SH-SY5Y (cell line): ENCODE measurements around the gene IRGC.

Source experiments
- GATA2 ChIP-seq: IDR thresholded peaks from 2 replicates; pipeline ENCODE4 v1.6.1; 2011; ENCODE audit warnings: mild to moderate bottlenecking, low read depth, low read length
- GATA3 ChIP-seq: IDR thresholded peaks from 2 replicates; pipeline ENCODE4 v1.6.1; 2011; ENCODE audit warnings: low read depth, mild to moderate bottlenecking, low read length, moderate library complexity

DNA sequence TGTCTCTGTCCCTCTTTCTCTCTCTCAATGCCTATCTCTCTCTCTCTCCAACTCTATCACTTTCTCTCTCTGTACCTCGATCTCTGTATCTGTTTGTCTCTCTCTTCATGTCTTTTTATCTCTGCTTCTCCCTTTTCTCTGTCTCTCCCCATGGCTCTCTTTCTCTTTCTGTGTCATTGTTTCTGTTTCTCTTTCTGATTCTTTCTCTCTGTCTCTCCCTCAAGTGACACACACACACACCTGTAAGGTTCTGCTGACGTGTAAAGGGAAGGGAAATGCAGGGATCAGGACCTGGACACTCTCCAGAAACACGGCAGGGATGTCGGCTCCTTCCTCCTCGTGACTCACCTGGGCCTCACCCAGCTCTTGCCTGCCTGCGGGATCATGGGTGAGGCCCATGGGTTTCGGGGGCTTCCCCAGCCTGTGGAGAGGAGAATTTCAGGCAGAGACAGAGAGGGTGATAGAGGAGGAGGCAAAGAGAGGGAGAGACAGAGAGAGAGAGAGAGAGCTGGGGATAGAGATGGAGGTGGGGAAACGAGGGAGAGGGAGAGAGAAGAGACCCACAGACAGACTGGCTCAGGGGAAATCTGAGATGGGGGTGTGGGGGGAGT, 40.5 kb upstream of the IRGC start:
- TF ChIP-seq GATA3 (no peak), GATA2 (no peak)
